Body of pancreas (tissue), 4 donors: Measurements from ENCODE around the gene DYSF. TPM values are rescaled to one million over a fixed set of nuclear protein-coding genes. Genes with fewer than 3 reads are reported as not detected.
A peak's percentile ranks its signal among the peaks of the same experiment; 100 is the strongest.

Experiments used
- ATAC-seq: fragments of 150-250 bp; one replicate; pipeline ENCODE4 v1.9.1; 2016
- DNase-seq, 4 donors: peaks; one replicate each; pipeline ENCODE4 v3.0.0-alpha.2; 2019
- H3K27ac ChIP-seq, 4 donors: fragments of 200-600 bp; sonication (generic); 1 replicate in 3 of 4; 2 replicates in 1 of 4; pipeline versions ENCODE4 v1.5.1 to v1.6.1; 2016 to 2019; ENCODE audit warnings: mild to moderate bottlenecking in 1 of 4, mixed read lengths in 1 of 4, moderate library complexity in 1 of 4
- H3K27me3 ChIP-seq, 2 donors: fragments of 200-600 bp; sonication (generic); one replicate each; pipeline ENCODE4 v1.6.0; 2016; ENCODE audit warnings: mild to moderate bottlenecking in 1 of 2
- H3K36me3 ChIP-seq, 2 donors: fragments of 200-600 bp; sonication (generic); replicated peaks in 1 of 2; 2 replicates each; pipeline ENCODE4 v1.5.1; 2016; ENCODE audit warnings: low read depth in 2 of 2; ENCODE audit not compliant: insufficient read depth in 1 of 2
- H3K4me1 ChIP-seq: fragments of 200-600 bp; sonication (generic); one replicate; pipeline ENCODE4 v1.6.0; 2016
- H3K4me3 ChIP-seq, 2 donors: fragments of 200-600 bp; sonication (generic); 1 replicate in 1 of 2; 2 replicates in 1 of 2; pipeline ENCODE4 v1.5.1; 2016 to 2019
- H3K9me3 ChIP-seq, 3 donors: fragments of 200-600 bp; sonication (generic); 1 replicate in 2 of 3; 2 replicates in 1 of 3; pipeline ENCODE4 v1.5.1; 2016
- POLR2A ChIP-seq, 3 donors: fragments of 450-650 bp; IDR thresholded peaks; one replicate each; pipeline ENCODE4 v1.6.1; 2016; ENCODE audit warnings: antibody characterized with exemption in 3 of 3, mild to moderate bottlenecking in 2 of 3
- WGBS, 2 donors: methylation state at CpG; one replicate each; pipeline ENCODE4 v1.1.5; 2017; 5-methylcytosine and 5-hydroxymethylcytosine counted together
- intact Hi-C: fragments of 100-400 bp; cut with DNase I; formaldehyde crosslinking; loops from one replicate; pipeline ENCODE4 v1.15.1; 2023
- total RNA-seq, 2 donors: library from RNA; depleted of rRNA; stranded (reverse); fragments of >200 nt; gene quantifications; one replicate each; pipeline ENCODE4 v1.1.0, GENCODE V29; 2016
- TF ChIP-seq, protein P1 (sequence below), 7 experiments: fragments of 450-650 bp in 4 of 7; fragments of 200-600 bp in 3 of 7; sonication (generic) in 3 of 7; IDR thresholded peaks; one replicate each; pipeline ENCODE4 v1.5.1; 2016 to 2019; ENCODE audit warnings: antibody characterized with exemption in 7 of 7

Gene DYSF
- total RNA-seq, 2 donors from 2014 or later: 3.1 to 10.9 TPM

DNA sequence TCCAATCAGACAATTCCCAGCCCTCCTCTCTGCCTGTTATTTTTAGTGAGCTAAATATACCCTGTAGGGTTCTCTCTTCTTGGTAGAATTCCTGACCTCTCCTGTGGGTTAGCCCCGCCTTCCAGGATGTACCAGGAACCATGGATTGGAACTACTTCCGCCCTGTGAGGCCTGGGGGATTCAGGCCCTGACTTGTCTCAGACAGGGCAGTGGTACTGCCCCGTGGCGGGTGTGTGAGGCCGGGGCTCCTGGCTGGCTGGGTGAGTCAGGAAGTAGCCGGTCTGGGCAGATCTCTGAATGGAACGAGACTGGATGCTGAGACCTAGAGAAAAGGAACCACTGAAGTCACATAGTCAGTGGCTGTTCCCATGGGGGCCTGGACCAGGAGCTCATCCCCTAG, 50.5 kb downstream of the DYSF start:
- Histone ChIP-seq H3K9me3 (no peaks in the 10 kb centered on the region), H3K27me3 (no peaks in the 10 kb centered on the region), H3K36me3 (no peaks in the 10 kb centered on the region), H3K4me3 (no peak overlapping the region), H3K4me1 (no peaks in the 10 kb centered on the region), H3K27ac (peak overlapping the region in 1 of 4 donors; percentile 18)
- peak in 3 of 4 donors; percentile 16 to 28 (median 24) for DNase-seq
- intact Hi-C loops: no loop called here
- 67 to 79% methylated on average over 5 to 7 of the region's 7 CpGs for WGBS, 2 donors
- TF ChIP-seq, protein P1, sequence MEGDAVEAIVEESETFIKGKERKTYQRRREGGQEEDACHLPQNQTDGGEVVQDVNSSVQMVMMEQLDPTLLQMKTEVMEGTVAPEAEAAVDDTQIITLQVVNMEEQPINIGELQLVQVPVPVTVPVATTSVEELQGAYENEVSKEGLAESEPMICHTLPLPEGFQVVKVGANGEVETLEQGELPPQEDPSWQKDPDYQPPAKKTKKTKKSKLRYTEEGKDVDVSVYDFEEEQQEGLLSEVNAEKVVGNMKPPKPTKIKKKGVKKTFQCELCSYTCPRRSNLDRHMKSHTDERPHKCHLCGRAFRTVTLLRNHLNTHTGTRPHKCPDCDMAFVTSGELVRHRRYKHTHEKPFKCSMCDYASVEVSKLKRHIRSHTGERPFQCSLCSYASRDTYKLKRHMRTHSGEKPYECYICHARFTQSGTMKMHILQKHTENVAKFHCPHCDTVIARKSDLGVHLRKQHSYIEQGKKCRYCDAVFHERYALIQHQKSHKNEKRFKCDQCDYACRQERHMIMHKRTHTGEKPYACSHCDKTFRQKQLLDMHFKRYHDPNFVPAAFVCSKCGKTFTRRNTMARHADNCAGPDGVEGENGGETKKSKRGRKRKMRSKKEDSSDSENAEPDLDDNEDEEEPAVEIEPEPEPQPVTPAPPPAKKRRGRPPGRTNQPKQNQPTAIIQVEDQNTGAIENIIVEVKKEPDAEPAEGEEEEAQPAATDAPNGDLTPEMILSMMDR (IDR thresholded peaks at IDR 0.05): no peak
- peak in 1 of 3 donors; percentile 32 for TF ChIP-seq POLR2A (IDR thresholded peaks at IDR 0.05)
- peak; percentile 51 for ATAC-seq

DNA sequence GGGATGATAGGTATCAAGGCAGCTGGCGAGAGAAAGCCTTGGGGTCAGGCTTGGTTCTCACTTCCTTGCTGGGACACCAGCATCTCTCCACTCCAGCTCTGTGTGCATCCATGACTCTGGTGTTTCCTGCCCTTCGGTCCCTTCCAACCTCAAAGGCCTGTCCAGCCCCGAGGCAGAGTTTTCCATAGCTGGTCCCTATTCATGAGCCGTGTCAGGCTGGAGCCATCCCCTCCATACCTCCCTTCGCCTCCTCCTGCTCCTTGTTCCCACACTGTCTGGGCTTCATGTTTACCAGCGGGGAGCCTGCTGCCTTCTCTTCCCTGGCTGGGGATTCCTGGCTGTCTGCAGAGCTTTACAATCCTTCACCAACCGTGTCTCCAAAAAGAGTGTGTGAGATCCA, 51.2 kb downstream of the DYSF start:
- H3K27ac ChIP-seq: no peak overlapping the region
- H3K4me3 ChIP-seq: no peak overlapping the region
- no peak for ATAC-seq
- TF ChIP-seq POLR2A (IDR thresholded peaks at IDR 0.05): no peak
- TF ChIP-seq, protein P1 (IDR thresholded peaks at IDR 0.05): no peak
- 79 to 86% methylated on average over 6 to 7 of the region's 7 CpGs for WGBS, 2 donors
- no peaks in the 10 kb centered on the region for H3K9me3 ChIP-seq
- no peaks in the 10 kb centered on the region for H3K27me3 ChIP-seq
- no peak for DNase-seq
- no peaks in the 10 kb centered on the region for H3K36me3 ChIP-seq
- intact Hi-C loops: no loop called here
- no peaks in the 10 kb centered on the region for H3K4me1 ChIP-seq

DNA sequence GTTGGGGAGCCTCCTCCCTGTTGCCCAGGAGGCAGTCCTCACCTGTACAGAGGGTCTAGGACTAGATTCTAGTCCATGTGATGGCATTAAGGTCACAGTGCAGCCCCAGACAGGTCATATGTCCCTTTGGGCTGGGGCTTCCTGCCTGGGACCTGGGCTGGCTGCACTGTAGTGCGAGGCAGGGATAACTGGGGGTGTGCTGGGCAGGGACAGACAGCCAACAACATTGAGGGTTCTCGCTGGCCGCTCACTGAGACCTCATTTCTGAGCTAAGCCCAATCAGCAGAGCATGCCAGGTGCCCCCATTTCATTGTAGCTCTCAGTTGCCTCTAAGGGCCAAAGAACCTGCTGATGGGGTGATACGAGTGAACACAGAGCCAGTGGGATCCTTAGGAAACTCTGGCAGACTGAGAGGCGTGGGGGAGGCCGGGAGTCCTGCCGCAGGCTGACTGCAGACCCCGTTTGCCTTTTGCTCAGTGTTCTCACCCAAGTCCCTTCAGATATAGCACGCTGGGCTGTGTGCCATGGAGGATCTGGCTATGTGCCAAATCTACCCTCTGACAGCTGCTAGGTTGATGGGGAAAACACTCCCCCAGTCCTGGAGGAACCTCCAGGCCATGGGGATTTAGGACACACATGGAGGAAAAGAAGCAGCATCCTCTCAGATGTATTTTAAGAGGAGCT, 51.9 kb downstream of the DYSF start:
- no peak for ATAC-seq
- no peak for TF ChIP-seq POLR2A (IDR thresholded peaks at IDR 0.05)
- TF ChIP-seq, protein P1 (IDR thresholded peaks at IDR 0.05): no peak
- no peaks in the 10 kb centered on the region for H3K36me3 ChIP-seq
- WGBS, 2 donors: 42 to 63% methylated on average over 5 to 9 of the region's 9 CpGs
- peak in 1 of 4 donors; percentile 31 for DNase-seq
- no peaks in the 10 kb centered on the region for H3K9me3 ChIP-seq
- no peak overlapping the region for H3K27ac ChIP-seq
- H3K27me3 ChIP-seq: no peaks in the 10 kb centered on the region
- H3K4me1 ChIP-seq: no peaks in the 10 kb centered on the region
- intact Hi-C loops: no loop called here
- no peak overlapping the region for H3K4me3 ChIP-seq

DNA sequence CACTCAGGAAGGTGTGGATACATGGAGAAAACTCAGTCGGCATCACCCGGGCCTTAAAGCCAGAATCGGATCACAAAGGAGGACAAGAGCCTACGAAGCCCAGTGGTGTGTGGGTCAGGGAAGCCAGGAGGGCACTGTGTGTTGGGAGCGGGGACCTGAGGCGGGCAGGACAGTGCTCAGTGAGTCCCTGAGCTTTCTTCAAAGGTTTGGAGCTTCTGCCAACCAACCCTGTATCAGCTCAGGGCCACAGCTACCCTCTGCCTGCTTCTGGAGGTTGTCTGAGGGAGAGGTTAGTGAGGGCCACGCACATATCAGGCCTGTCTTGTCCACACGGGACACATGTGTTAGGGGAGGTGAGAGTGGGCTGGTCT, 52.4 kb downstream of the DYSF start:
- ATAC-seq: no peak
- H3K27me3 ChIP-seq: no peaks in the 10 kb centered on the region
- no peak overlapping the region for H3K4me3 ChIP-seq
- no peak overlapping the region for H3K27ac ChIP-seq
- H3K4me1 ChIP-seq: no peaks in the 10 kb centered on the region
- H3K9me3 ChIP-seq: no peaks in the 10 kb centered on the region
- H3K36me3 ChIP-seq: no peaks in the 10 kb centered on the region
- no peak for TF ChIP-seq POLR2A (IDR thresholded peaks at IDR 0.05)
- TF ChIP-seq, protein P1 (IDR thresholded peaks at IDR 0.05): no peak
- intact Hi-C loops: no loop called here
- DNase-seq: no peak
- WGBS, 2 donors: 67 to 76% methylated on average over 8 of the region's 8 CpGs
